Activated naive CD4-positive, alpha-beta T cell treated with anti-CD3 and anti-CD28 coated beads for 36 hours (primary cell): ENCODE data around the gene RPP40. TPM values are rescaled to one million over a fixed set of nuclear protein-coding genes. Genes with fewer than 3 reads are reported as not detected.

Experiments used
- CTCF ChIA-PET: fragments of 350-600 bp; sonication (Branson Sonifier 250); formaldehyde crosslinking; loops from one replicate; lab custom pipeline; 2021; ENCODE audit warnings: antibody characterized with exemption; lab: Charles Lee
- DNase-seq: peaks from one replicate; pipeline ENCODE4 v3.0.0-alpha.2; 2020
- H3K27ac Mint-ChIP-seq: one replicate; pipeline ENCODE4 v1.8.0; 2021; ENCODE audit warnings: mild to moderate bottlenecking, mixed read lengths
- H3K27me3 Mint-ChIP-seq: one replicate; pipeline ENCODE4 v1.8.0; 2021; ENCODE audit warnings: low read depth, mixed read lengths
- H3K36me3 Mint-ChIP-seq: one replicate; pipeline ENCODE4 v1.8.0; 2021; ENCODE audit warnings: low read depth, mixed read lengths
- H3K4me1 Mint-ChIP-seq: one replicate; pipeline ENCODE4 v1.8.0; 2021; ENCODE audit warnings: low read depth, mixed read lengths
- H3K4me3 Mint-ChIP-seq: one replicate; pipeline ENCODE4 v1.8.0; 2021; ENCODE audit warnings: mild to moderate bottlenecking, moderate library complexity, mixed read lengths
- H3K9me3 Mint-ChIP-seq: one replicate; pipeline ENCODE4 v1.8.0; 2021; ENCODE audit warnings: mixed read lengths
- intact Hi-C: fragments of 100-400 bp; cut with micrococcal nuclease; formaldehyde crosslinking; loops from one replicate; pipeline ENCODE4 v1.15.1; 2023
- total RNA-seq, 2 experiments: library from RNA; stranded (reverse); gene quantifications; one replicate each; pipeline ENCODE4 v1.2.3, GENCODE V29; 2021

The RPP40 gene
- total RNA-seq, 2 experiments from 2014 or later: 8.2 to 9.8 TPM

- H3K4me1 Mint-ChIP-seq: no peaks in the 10 kb centered on the region
- CTCF ChIA-PET: no interaction called here
- no peak overlapping the region for H3K4me3 Mint-ChIP-seq
- peaks cover 9% of the 10 kb centered on the region for H3K27me3 Mint-ChIP-seq
- DNase-seq: no peak
- peaks cover 6% of the 10 kb centered on the region for H3K36me3 Mint-ChIP-seq
- no peak overlapping the region for H3K27ac Mint-ChIP-seq
- peaks cover 26% of the 10 kb centered on the region for H3K9me3 Mint-ChIP-seq
- intact Hi-C loops: no loop called here
Observed at GRCh38 chr6:4977468-4977867, 26.4 kb downstream of the RPP40 start.

GRCh38 chr6:4975506-4975905 is 28.3 kb downstream of the RPP40 start:
- H3K36me3 Mint-ChIP-seq: peaks cover 6% of the 10 kb centered on the region
- intact Hi-C loops: no loop called here
- H3K9me3 Mint-ChIP-seq: peaks cover 23% of the 10 kb centered on the region
- no peak for DNase-seq
- H3K4me3 Mint-ChIP-seq: no peak overlapping the region
- CTCF ChIA-PET: no interaction called here
- H3K4me1 Mint-ChIP-seq: no peaks in the 10 kb centered on the region
- peaks cover 12% of the 10 kb centered on the region for H3K27me3 Mint-ChIP-seq
- no peak overlapping the region for H3K27ac Mint-ChIP-seq

GRCh38 chr6:4974962-4975361 is 28.9 kb downstream of the RPP40 start:
- peaks cover 6% of the 10 kb centered on the region for H3K36me3 Mint-ChIP-seq
- H3K4me1 Mint-ChIP-seq: no peaks in the 10 kb centered on the region
- intact Hi-C loops: no loop called here
- H3K27ac Mint-ChIP-seq: no peak overlapping the region
- CTCF ChIA-PET: no interaction called here
- no peak overlapping the region for H3K4me3 Mint-ChIP-seq
- DNase-seq: no peak
- peaks cover 19% of the 10 kb centered on the region for H3K9me3 Mint-ChIP-seq
- peaks cover 12% of the 10 kb centered on the region for H3K27me3 Mint-ChIP-seq

- Mint-ChIP-seq H3K27ac (no peak overlapping the region), H3K27me3 (peaks cover 12% of the 10 kb centered on the region), H3K4me1 (no peaks in the 10 kb centered on the region), H3K4me3 (no peak overlapping the region), H3K9me3 (peaks cover 14% of the 10 kb centered on the region), H3K36me3 (peaks cover 3% of the 10 kb centered on the region)
- CTCF ChIA-PET: no interaction called here
- no peak for DNase-seq
- intact Hi-C loops: no loop called here
Observed at GRCh38 chr6:4973982-4974745, 29.7 kb downstream of the RPP40 start.

GRCh38 chr6:4973415-4973814 is 30.4 kb downstream of the RPP40 start:
- intact Hi-C loops: no loop called here
- CTCF ChIA-PET: no interaction called here
- peaks cover 12% of the 10 kb centered on the region for H3K27me3 Mint-ChIP-seq
- H3K4me3 Mint-ChIP-seq: no peak overlapping the region
- peaks cover under 1% of the 10 kb centered on the region for H3K36me3 Mint-ChIP-seq
- no peak overlapping the region for H3K27ac Mint-ChIP-seq
- peaks cover 10% of the 10 kb centered on the region for H3K9me3 Mint-ChIP-seq
- no peaks in the 10 kb centered on the region for H3K4me1 Mint-ChIP-seq
- no peak for DNase-seq

- no peaks in the 10 kb centered on the region for H3K36me3 Mint-ChIP-seq
Observed at GRCh38 chr6:4972438-4972837, 31.4 kb downstream of the RPP40 start.

GRCh38 chr6:4971851-4972250 is 32.0 kb downstream of the RPP40 start:
- CTCF ChIA-PET: no interaction called here
- H3K36me3 Mint-ChIP-seq: no peaks in the 10 kb centered on the region
- H3K4me3 Mint-ChIP-seq: no peak overlapping the region
- H3K9me3 Mint-ChIP-seq: peaks cover 6% of the 10 kb centered on the region
- H3K27me3 Mint-ChIP-seq: peaks cover 9% of the 10 kb centered on the region
- no peak overlapping the region for H3K27ac Mint-ChIP-seq
- DNase-seq: no peak
- intact Hi-C loops: no loop called here
- H3K4me1 Mint-ChIP-seq: no peaks in the 10 kb centered on the region

More at GRCh38 chr6:4972438-4972837, 31.4 kb downstream of the RPP40 start:
- DNase-seq: no peak
- peaks cover 12% of the 10 kb centered on the region for H3K27me3 Mint-ChIP-seq
- no peak overlapping the region for H3K4me3 Mint-ChIP-seq
- peaks cover 9% of the 10 kb centered on the region for H3K9me3 Mint-ChIP-seq
- intact Hi-C loops: no loop called here
- H3K27ac Mint-ChIP-seq: no peak overlapping the region
- no peaks in the 10 kb centered on the region for H3K4me1 Mint-ChIP-seq
- CTCF ChIA-PET: interaction anchor here (1.0 kb wide), 1 partner anchor 12 kb away, joined by 3 read pairs; no protein-coding TSS in a partner anchor

GRCh38 chr6:4970739-4971395 is 33.0 kb downstream of the RPP40 start:
- DNase-seq: no peak
- no peaks in the 10 kb centered on the region for H3K36me3 Mint-ChIP-seq
- no peak overlapping the region for H3K4me3 Mint-ChIP-seq
- no peak overlapping the region for H3K27ac Mint-ChIP-seq
- peaks cover 2% of the 10 kb centered on the region for H3K9me3 Mint-ChIP-seq
- CTCF ChIA-PET: interaction anchor here (0.7 kb wide), 1 partner anchor 439 kb away, joined by 3 read pairs; no protein-coding TSS in a partner anchor
- peaks cover 5% of the 10 kb centered on the region for H3K27me3 Mint-ChIP-seq
- H3K4me1 Mint-ChIP-seq: no peaks in the 10 kb centered on the region
- intact Hi-C loops: no loop called here

- Mint-ChIP-seq H3K4me3 (no peak overlapping the region), H3K4me1 (no peaks in the 10 kb centered on the region), H3K36me3 (no peaks in the 10 kb centered on the region), H3K27me3 (peaks cover 8% of the 10 kb centered on the region), H3K9me3 (peaks cover 2% of the 10 kb centered on the region), H3K27ac (no peak overlapping the region)
- no peak for DNase-seq
- CTCF ChIA-PET: no interaction called here
- intact Hi-C loops: no loop called here
Observed at GRCh38 chr6:4969609-4970285, 34.1 kb downstream of the RPP40 start.

GRCh38 chr6:4967301-4968030 is 36.4 kb downstream of the RPP40 start:
- no peak overlapping the region for H3K4me3 Mint-ChIP-seq
- peaks cover 2% of the 10 kb centered on the region for H3K9me3 Mint-ChIP-seq
- H3K4me1 Mint-ChIP-seq: no peaks in the 10 kb centered on the region
- intact Hi-C loops: no loop called here
- no peak overlapping the region for H3K27ac Mint-ChIP-seq
- CTCF ChIA-PET: no interaction called here
- H3K27me3 Mint-ChIP-seq: peaks cover 7% of the 10 kb centered on the region
- DNase-seq: no peak
- no peaks in the 10 kb centered on the region for H3K36me3 Mint-ChIP-seq

- peaks cover 4% of the 10 kb centered on the region for H3K27me3 Mint-ChIP-seq
- H3K9me3 Mint-ChIP-seq: no peaks in the 10 kb centered on the region
- no peak overlapping the region for H3K27ac Mint-ChIP-seq
- CTCF ChIA-PET: no interaction called here
- H3K4me1 Mint-ChIP-seq: no peaks in the 10 kb centered on the region
- DNase-seq: no peak
- intact Hi-C loops: no loop called here
- H3K36me3 Mint-ChIP-seq: no peaks in the 10 kb centered on the region
- H3K4me3 Mint-ChIP-seq: no peak overlapping the region
Observed at GRCh38 chr6:4965562-4966389, 38.1 kb downstream of the RPP40 start.
